Measurements from ENCODE around the gene CCDC61.

DNA sequence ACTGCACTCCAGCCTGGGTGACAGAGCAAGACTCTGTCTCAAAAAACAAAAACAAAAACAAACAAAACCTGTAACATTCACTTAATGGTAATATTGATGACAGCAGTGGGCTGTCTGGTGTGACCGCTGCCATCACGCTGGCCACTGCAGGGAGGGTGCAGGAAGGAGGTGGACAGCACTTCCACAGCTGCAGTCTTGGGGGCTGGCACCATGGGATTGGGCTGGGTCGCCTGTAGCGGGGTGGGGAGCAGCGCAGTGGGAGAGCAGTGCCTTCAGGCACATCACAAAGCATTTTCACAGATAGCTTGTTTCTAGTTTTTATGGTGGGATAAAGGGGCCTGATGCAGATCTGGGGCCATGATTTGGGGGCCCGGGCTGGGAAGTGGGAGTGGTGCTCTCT is 40.3 kb downstream of the CCDC61 start:
- TF ChIP-seq ZNF274 (IDR thresholded peaks at IDR 0.05; ENCODE audit: low read depth, low read length) (no peak), SUZ12 (IDR thresholded peaks at IDR 0.05; ENCODE audit: extremely low read depth, insufficient read depth, insufficient read length) (no peak)
